GM12878 (cell line): ENCODE results near the gene CYREN.

Experiments
- CTCF ChIP-seq, 3 experiments: IDR thresholded peaks in 2 of 3; conservative IDR thresholded peaks in 1 of 3; 2 replicates each; pipeline ENCODE4 v1.5.1; 2011; ENCODE audit warnings: low read depth in 3 of 3, low read length in 3 of 3, mild to moderate bottlenecking in 3 of 3, control low read depth in 2 of 3, moderate library complexity in 2 of 3, inconsistent platforms in 1 of 3, mixed read lengths in 1 of 3; ENCODE audit not compliant: control insufficient read depth in 2 of 3, insufficient read depth in 1 of 3; ENCODE audit errors: extremely low read depth in 1 of 3
- FOXK2 ChIP-seq: fragments of 450-650 bp; IDR thresholded peaks from 2 replicates; pipeline ENCODE4 v1.6.1; 2017; ENCODE audit warnings: mild to moderate bottlenecking, moderate library complexity
- NR2F1 ChIP-seq: fragments of 450-650 bp; conservative IDR thresholded peaks from 2 replicates; pipeline ENCODE4 v1.6.1; 2017; ENCODE audit warnings: mild to moderate bottlenecking
- SMC3 ChIP-seq: IDR thresholded peaks from 2 replicates; pipeline ENCODE4 v1.6.1; 2011; ENCODE audit warnings: low read length, improper control_type of control experiment, borderline replicate concordance
- ZBTB33 ChIP-seq: fragments of 450-650 bp; IDR thresholded peaks from 2 replicates; pipeline ENCODE4 v1.6.1; 2017; ENCODE audit warnings: mild to moderate bottlenecking
- TF ChIP-seq, protein P1 (sequence below): IDR thresholded peaks from 2 replicates; pipeline ENCODE4 v1.6.1; 2011; ENCODE audit warnings: low read depth, mild to moderate bottlenecking, low read length, moderate library complexity, borderline replicate concordance; ENCODE audit errors: extremely low read depth

DNA sequence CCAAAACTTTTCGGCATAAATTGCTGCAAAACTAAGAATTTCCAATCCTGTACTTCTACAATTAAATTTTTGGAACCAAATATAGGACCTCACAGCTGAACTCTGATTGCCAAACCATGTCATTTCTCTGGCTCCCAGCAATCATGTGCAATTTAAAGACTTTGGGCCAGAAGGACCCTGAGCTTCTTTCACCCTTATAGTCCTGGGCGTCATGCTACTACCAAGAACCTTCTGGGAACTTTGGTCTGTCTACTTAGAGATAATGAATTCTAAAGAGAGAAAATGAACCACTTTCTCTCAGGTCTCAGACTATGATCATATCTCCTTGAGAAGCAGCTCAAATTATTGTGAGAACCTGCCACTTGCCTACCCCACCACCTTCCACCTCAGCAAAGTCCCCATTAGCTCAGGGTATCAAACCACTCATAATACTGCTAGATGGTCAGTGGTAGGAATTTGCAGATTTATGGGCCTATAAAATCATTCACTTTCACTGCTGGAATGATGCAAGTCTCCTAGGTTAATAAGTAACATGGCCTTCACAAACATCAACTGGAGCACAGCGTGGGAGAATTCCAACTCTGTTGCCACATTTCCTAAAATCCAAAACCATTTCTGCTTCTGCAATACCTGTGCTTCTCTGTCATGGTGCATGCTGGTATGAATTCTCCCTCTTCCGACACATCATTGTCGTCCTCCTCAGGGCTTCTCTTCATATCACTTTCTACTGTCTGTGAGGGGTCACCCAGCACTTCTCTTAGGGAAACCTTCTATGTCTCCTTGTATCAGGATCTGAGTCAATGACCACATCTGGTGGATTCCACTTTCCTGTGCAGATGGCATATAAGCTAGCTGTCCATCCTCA, 47.4 kb upstream of the CYREN start:
- TF ChIP-seq CTCF (IDR thresholded peaks at IDR 0.05 in 2 of 3, conservative IDR thresholded peaks at IDR 0.05 in 1 of 3; ENCODE audit: control insufficient read depth in 2 of 3, extremely low read depth in 1 of 3, insufficient read depth in 1 of 3, low read depth in 3 of 3, low read length in 3 of 3) = no peak
- TF ChIP-seq NR2F1 = no peak
- TF ChIP-seq, protein P1, sequence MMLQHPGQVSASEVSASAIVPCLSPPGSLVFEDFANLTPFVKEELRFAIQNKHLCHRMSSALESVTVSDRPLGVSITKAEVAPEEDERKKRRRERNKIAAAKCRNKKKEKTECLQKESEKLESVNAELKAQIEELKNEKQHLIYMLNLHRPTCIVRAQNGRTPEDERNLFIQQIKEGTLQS = no peak
- no peak for TF ChIP-seq ZBTB33
- no peak for TF ChIP-seq SMC3
- TF ChIP-seq FOXK2 = no peak
